ENCODE data around the gene RARA.
"Not testable (repeated sequence)": the region's sequence is repeated elsewhere in the genome, so short reads cannot be mapped to it uniquely, and the experiment has no call there.

RARA gene

DNA sequence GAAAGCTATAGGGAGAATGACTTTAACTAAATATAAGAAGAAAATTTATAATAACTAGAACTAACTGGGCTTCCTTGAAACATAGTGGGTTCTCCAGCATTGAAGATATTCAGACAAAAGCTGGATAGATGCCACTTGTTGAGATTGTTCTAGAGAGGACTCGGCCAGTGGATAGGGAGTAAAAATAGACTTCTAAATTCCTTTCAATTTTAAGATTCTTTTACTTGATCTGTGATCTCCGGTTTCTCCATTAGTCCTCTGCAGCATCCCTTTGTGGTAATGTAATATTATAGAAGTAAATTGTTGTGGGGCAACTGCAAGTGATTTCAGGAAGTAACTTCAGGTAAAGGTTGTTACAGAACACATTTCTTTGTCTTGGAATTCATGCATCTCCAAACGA is 10.3 kb upstream of the RARA start:
- no peak for DNase-seq (ENCODE audit: low spot score)

DNA sequence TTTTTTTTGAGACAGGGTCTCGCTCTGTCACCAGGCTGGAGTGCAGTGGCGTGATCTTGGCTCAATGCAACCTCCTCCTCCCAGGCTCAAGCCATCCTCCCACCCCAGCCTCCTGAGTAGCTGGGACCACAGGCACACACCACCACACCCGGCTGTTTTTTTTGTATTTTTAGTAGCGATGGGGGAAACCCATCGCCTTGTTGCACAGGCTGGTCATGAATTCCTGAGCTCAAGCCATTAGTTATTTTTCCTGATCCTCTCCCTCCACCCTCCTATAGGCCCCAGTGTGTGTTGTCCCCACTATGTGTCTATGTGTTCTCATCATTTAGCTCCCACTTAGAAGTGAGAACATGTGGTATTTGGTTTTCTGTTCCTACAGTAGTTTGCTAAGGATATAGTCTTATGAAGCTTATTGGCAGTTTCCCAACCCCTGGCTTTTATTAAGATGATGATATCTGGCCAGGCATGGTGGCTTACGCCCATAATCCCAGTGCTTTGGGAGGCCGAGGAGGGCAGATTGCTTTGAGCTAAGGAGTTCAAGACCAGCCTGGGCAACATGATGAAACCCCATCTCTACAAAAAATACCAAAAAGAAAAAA is 9.7 kb upstream of the RARA start:
- DNase-seq (ENCODE audit: low spot score): not testable (repeated sequence)

- no peak for DNase-seq (ENCODE audit: low spot score)
Observed at GRCh38 chr17:40301315-40301714, 7.7 kb upstream of the RARA start.

- DNase-seq (ENCODE audit: low spot score): peak; percentile 68
Observed at GRCh38 chr17:40303009-40303657, 5.8 kb upstream of the RARA start.

DNA sequence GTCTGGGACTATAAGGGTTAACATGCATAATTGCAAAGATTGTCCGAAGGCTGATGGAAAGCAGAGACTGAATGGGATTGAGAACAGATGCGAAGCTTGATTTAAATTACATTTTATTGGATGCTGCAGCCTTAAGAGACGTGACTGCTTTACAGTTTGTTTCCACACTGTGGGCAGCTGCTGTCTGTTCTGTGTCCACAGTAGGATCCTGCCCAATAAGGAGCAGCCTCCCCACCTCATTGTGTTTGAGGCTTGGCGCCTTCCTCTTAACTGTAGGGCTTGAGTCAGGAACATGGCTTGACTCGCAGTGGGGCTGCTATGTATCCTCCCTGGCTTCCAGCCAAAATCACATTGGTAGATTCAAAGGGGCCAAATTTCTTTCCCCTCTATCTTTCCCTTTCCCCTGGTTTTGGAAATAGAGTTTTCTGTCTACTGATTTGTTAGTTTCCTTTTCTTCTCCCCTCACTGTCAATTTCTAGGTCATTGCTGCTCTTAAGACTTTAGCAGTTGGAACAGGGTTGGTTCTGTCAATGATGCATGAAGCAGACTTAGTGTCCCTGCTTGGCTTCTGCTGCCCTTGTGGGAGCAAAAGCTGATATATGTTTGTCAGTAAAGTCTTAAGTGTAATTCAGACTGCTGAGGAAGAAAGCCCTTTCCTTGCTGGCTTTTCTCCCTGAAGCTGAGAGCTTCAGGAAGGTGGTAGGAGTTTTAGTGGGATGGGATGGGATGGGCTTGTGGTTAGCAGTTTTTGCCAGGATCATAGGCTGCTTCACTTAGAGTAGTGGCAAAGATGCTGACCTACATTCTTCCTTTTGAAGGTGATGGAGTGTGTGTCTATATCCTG is 5.0 kb upstream of the RARA start:
- DNase-seq (ENCODE audit: low spot score): no peak

- DNase-seq (ENCODE audit: low spot score): not testable (repeated sequence)
Observed at GRCh38 chr17:40304552-40304863, 4.5 kb upstream of the RARA start.

GRCh38 chr17:40304866-40305265 is 4.1 kb upstream of the RARA start:
- not testable (repeated sequence) for DNase-seq (ENCODE audit: low spot score)

GRCh38 chr17:40306395-40306794 is 2.6 kb upstream of the RARA start:
- DNase-seq (ENCODE audit: low spot score): no peak

GRCh38 chr17:40307001-40307730 is 1.8 kb upstream of the RARA start:
- no peak for DNase-seq (ENCODE audit: low spot score)

DNA sequence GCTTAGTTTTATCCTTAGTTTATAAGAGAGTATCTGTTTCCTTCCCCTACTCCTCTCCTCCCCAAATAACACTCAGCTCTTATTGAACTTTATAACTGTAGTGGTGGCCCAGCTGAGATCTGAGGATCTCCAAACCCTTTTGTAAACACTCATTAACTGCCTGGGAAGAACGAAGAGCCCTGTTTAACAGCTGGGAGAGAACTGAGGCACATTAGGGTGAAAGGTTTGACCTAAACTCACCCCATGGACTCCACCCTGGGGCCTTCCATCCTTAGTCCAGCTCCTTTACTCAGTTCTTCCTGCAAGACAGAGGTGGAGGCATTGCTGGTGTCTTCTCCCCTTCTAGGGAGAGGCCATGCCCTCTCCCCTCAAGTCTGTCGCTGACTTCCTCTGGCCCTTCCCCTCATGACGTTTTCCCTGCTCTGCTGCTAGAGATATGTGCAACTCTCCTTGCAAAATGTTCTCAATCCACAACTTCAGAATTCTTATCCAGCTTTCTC is 1.2 kb upstream of the RARA start:
- DNase-seq (ENCODE audit: low spot score): no peak

GRCh38 chr17:40309949-40310510 is 1.1 kb downstream of the RARA start:
- no peak for DNase-seq (ENCODE audit: low spot score)

GRCh38 chr17:40310882-40311391 is 2.0 kb downstream of the RARA start:
- DNase-seq (ENCODE audit: low spot score): no peak

DNA sequence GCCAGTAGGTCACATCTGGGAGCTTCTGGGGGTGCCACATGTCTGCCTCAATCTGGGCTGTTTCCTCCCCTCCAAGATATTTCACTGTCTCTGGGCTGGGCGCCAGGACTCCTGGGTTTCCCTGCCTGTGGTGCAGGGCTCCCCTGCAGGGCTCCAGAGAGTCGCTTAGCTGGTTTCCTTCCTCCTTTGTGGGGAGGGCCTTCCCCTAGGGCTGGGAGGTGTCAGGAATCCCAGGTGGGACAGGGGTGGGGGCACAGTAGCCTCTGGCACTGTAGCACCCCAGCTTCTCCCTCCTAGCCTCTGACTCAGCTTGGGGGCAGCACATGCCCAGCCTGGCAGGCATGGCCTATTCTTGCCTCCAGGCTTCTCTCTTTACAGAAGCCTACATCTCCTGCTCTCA is 2.6 kb downstream of the RARA start:
- DNase-seq (ENCODE audit: low spot score): no peak

DNA sequence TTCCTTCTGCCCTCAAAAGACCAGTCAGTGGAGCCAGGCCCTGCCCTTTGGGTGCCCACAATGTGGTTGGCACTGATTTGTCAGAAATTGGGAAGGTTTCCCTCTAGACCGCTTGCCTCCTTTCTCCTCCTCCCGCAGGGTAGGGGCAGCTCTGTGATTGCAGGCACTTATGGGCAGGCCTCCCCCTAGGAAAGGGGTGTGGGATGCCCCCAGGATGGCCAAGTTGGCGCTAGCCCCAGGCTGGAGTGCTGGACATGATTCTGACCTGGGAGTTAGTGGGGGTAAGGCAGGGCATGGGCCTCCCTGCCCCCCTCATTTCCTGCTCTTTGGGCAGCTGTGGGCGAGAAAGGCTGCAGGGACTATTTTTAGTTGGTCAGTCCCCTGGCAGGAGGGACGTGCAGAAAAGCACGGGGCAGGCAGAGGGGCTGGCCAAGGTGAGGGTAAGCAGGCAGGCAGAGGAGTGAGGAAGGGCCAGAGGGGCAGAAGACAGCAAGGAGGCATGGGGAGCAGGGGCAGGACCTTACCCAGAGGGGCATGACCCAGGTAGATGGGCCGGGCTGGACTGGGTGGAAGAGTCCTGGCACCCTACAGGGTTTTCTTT is 3.3 kb downstream of the RARA start:
- DNase-seq (ENCODE audit: low spot score): no peak

DNA sequence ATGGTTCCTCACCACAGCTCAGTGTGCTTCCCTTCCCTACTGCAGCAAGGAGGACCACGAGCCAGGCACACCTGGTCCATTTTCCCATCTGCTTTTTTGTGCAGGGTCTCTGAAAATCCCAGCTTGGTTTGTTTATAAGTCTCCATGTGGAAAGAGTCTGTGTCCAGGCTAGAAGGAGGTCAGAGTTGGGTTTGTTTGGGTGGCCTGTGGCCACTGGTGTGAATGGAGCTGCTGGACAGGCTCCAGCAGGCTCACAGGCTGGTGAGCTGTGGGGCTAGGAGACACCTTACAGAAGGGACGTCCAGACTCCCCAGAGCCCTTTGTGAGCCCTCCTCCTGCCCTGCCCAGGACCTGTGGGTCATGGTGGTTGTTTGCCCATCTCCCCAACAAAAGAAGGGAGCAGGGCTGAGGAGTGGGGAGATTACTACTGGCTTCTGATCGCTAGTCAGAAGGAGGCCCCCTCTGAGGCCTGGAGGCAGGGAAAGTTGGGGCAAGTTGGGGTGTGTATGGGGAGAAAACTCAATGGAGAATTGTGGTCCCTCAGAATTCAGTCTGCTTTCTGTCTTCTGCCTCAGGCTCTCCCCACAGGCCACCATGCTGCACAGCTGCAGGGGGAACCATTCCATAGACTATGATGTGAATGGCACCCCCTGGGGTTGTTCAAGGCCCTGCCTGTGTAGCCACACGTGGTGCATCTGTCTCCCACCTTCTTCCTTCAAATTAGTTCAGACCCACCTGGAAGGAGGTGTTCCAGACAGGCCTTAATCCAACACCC is 4.1 kb downstream of the RARA start:
- DNase-seq (ENCODE audit: low spot score): no peak

DNA sequence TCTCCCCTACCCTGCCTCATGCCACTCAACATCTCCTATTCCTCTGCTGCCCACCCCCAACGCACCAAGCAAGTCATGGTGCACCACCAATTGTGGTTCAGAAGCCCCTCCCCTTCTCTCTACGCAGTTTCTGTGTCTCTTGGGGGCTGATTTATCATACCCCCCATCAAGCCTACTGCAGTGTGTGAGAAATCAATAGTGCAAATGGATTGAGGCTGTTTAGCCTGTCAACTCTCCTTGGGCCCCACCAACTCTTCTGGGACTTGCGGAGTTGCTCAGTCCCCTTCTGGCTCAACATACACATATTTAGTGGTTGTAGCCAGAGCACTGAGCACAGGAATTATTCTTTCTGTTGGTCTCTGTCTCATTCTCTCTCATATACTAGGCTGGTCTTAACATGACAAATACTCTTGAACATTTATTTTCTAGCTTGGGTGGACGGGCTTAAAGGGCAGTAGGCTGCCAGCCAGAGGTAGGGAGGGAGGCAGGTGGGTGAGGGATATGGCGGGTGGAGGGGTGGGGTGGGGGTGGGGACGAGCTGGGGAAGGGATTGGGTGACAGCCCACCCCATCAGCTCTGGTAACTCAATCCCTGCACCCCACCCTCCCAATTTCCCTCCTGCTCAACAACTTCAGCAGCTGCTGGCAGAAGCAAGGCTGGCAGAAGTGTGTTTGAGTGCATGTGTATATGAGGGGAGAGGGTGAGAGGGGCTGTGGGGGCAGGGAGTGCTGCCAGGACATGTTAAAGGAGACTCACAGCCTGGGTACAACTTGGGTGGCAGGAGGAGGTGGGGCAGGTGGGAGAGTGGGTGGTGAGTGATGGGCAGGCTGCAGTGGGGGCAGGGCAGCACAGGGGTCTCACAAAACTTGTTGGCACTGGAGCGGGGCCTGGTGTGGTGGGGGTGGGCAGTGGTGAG is 4.9 kb downstream of the RARA start:
- no peak for DNase-seq (ENCODE audit: low spot score)

GRCh38 chr17:40314584-40314956 is 5.6 kb downstream of the RARA start:
- no peak for DNase-seq (ENCODE audit: low spot score)

DNA sequence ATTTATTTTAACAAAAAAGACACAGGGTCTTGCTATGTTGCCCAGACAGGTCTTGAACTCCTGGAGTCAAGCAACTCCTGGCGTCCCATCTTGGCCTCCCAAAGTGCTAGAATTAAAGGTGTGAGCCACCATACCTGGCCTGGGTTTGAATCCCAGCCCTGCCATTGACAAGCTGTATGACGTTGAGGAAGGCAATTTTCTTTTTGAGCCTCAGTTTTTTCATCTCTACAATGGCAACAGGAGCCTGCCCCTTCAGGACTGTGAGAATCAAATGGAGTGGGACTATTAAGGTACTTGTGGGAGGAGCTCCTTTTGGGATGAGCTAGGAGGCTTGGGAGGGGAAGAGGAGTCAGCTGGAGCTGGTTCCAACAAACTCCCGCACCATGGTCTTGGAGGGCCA is 6.2 kb downstream of the RARA start:
- DNase-seq (ENCODE audit: low spot score): no peak

DNA sequence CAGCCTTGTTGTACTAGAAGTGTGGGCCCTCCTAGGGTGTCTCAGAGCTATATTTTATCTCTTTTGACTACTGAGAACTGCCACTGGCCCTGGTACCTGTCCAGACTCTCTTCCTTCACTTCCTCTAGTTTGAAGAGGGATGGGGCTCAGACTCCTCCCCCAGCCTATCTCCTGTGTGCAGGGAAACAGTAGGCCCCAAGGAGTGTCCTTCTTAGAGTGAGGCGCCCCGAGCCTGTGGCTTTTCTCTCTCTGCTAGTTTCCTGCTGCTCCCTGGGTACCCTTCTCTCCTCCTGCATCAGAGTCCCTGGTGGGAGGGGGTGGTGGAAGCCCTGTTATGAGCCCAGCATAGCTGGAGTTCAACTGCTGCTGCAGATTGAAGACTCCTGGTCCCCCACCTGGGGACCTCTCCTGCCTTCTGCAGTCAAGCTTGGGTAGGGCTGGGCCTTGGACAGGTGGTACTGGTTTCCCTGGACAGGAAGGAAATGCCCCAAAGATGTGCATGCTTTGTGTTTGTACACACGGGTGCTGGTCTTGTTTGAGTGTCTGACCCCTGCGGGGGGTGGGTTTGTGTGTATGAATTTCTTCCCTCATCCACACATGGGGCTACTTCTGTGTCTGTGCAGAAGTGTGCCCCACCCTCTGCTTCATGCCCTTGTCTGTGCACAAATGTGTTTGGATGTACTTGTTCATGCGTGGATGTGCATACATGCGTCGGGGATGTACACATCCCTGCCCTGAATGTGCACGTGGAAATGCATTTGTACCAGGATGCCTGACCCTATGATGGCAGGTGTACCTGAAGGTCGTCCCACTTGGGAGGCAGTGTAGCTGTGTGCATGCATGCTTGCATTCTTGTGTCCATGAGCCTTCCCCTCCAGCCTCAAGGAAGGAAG is 6.9 kb downstream of the RARA start:
- DNase-seq (ENCODE audit: low spot score): no peak

Data from germinal center (tissue), 1 donor.